Islet precursor cell (in vitro differentiated cells): ENCODE measurements around the gene TMEM184B.

Source experiments
- DNase-seq: peaks from one replicate; pipeline ENCODE4 v3.0.0-alpha.2; 2018

TMEM184B gene

DNA sequence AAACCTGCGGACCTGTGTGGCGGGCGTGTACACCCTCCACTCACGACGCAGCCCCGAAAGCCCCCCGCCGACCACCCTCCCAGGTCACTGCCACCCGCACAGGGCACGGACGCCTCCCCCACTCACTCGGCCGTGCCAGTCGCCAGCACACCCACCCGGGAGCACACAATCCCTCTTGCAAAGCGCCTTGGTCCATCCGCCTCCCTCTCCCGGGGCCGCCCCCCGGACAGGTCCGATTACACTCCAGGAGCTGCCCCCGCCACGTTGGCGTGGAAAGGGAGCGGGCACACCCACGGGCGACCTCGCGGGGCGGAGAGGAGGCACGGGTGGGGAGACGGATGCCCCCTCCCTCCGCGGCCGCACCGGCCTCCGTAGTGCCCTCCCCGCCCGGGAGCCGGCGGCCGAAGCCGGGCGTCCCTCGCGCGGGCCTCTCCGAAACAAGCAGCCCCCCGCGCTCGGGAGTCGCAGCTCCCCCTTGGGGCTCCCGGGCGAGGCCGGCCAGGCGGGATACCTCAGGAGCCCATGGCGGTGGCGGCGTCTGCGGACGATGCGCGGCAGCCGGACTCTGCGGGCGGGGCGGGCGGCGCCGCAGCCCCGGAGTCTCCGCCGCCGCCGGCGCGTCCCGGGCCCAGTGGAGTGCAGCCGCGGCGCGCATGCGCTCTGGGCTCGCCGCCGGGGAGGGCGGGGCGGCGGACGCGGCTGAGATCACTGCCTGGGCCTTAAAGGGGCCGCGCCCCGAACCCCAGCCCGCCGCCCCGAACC, at the start of gene TMEM184B:
Gene TMEM184B, minus strand, starts transcription at position 638 of the 762 bp plus-strand sequence. CDS start 25,049 bp downstream, outside the sequence.
- DNase-seq: peak; percentile 82

DNA sequence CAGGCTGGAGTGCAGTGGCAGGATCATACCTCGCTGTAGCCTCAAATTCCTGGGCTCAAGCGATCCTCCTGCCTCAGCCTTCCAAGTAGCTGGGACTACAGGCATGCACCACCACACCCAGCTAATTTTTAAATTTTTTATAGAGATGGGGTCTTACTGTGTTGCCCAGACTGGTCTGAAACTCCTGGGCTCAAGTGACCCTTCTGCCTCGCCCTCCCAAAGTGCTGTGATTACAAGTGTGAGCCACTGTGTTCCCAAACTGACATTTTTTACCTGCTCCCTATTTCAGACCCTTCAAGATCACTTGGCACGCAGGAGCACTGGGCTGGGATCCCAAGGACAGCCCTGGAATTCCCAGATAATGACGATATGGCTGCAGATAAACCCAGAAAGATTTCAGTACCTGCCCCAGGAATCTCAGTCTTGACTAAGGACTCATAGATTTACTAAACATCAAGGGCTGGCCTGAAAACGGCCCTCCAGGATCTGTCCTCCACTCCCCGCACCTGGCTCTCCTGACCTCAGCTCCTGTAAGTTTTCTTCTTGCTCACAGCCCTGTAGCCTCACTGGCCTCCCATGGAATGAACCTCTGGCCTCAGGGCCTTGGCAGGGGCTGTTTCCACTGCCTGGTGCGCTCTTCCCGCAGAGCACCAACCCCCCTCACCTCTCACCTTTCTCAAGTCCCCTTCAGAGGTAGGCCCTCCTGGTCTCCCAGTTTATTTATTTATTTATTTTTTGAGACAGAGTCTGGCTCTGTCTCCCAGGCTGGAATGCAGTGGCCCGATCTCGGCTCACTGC, 48.0 kb upstream of the TMEM184B start:
- peak; percentile 66 for DNase-seq

DNA sequence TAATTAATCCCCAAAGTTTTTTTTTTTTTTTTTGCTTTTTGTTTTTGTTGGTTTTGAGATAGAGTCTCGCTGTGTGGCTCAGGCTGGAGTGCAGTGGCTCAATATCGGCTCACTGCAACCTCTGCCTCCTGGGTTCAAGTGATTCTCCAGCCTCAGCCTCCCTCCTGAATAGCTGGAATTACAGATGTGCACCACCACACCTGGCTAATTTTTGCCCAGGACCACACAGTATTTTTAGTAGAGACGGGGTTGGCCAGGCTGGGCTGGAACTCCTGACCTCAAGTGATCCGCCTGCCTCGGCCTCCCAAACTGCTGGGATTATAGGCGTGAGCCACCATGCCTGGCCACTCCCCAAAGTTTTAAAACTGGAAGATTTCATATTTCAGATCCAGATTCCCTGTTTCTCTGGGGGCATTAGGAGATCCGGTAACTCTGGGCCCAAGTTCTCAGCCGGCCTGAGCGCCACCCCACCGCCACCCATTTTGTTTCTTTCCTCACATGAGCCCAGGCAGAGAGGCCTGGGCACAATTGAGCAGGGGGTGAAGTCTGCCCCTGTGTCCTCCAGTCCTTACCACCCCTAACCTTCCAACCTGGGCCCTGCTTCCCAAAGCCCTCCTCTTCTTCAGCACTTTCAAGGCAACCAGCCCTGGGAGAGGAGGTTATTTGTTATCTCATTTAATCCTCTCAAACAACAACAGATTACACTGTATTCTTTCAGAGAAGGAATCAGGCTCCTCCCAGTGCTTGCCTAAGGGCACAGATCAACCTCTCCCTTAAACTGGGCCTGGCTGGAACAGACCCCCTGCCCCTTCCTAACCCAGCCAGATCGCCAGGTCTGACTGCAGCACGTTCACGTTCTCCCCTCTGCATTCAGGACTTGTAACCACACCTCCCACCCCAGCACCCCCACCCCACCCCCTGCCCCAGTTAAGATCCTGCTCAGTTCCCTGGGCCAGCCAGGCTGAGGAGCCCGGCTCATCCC, 46.3 kb upstream of the TMEM184B start:
- peak; percentile 82 for DNase-seq

DNA sequence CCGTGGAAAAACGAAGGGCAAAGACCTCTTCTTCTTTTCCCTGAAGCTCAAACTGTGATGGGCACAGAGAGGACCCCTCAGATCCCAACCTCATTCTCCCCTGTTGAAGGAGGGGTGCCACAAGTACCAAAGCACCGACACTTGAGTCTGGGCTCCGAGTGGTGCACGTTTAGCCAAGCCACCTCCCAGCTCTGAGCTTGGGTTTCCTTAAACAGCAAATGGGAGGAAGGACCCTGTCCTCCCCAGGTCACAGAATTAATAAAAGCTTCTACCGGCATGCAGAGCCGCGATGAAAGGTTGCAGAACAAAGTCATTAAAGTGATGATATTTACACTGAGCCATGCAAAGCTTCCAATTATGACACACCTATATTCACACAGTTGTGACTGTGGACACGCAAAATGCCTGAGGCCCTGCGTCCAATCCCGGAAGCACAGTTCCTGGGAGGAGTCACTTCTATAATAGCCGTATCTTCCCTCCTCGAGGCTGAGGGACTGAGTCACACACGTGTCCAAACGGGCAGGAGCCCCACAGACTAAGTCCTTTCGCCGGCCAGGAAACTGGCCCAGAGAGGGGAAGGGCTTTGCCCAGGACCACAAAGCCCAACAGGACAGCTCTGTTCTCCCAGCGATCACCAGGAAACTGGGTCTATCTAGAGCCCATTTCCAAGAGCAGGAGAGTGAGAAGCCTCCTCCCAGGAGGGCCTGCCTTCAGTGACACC, 45.3 kb upstream of the TMEM184B start:
- peak; percentile 93 for DNase-seq

DNA sequence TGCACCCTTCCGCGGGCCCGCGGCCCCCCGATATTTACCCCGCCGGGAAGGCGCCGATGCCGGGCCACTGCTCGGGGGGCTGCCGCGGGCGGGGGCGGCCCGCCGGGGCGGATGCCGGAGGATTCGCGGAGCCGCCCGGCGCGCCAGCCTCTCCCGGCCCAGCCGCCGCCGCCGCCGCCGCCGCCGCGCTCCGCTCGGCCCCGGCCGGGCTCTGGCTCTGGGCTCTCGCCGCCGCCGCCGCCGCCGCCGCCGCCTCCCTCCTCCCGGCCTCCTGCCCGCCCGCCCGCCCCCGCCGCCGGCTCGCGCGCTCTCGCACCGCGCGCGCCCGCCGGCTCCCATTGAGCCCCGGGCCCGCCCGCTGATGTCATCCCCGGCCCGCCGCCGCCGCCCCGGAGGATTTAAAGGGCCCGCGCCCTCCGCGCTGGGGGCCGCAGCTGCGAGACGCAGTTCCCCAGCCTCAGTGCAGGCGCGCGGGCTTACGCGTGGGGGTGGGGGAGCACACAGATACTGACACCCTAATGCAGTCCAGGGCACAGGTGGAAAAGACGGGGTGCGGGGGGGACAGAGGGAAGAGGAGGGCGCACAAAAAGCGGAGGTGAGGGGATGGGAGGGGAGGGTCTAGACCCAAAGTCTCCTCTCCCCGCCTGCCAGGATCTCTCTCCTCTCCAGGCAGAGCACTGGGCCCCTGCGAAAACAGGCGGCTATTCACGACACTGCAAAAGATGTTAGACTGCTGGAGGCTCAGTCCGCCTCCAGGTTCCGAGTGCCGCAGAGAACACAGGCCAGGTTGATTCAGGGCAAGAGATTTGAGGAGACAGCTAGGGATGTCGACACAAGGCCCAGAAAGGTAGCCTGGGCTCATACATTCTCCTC, 44.5 kb upstream of the TMEM184B start, which contains the start of gene CSNK1E:
Gene CSNK1E, minus strand, starts transcription at position 312 of the 873 bp plus-strand sequence. CDS start 3,276 bp downstream, outside the sequence.
- DNase-seq: peak; percentile 84

DNA sequence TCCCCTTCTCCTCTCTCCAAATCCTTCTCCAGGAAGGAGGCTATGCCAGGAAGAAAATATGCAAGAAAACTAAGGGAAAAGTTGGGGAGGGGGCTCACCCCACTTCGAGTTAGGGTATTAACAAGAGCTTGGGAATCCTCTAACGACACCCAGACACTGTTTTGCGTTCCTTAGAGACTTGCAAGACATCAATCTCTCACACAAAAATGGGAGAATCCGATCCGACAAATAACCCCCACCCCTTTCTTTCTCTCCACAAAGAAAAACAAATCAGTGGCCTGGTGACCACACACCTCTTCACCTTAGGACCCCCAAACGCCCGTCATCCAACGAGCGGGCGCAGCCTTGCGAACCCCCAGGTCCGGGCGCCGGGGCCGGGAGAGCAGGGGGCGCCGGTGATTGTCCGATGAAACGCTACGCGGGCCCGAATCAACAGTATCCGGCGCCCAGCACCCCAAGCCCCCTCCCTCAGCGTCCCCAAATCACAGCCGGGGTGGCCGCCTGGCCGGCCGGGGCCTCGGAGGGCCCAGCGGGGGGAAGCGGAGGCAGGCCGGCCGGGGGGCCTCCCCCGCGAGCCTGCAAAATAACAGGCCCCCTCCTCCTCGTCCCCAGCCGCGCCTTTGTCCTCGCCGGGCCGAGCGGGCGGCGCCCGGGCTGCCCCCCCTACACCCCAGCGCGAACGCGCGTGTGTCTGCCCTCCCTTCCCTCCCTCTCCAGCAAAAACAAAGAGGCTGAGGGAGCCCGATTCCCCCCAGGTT, 43.7 kb upstream of the TMEM184B start:
- peak; percentile 73 for DNase-seq

DNA sequence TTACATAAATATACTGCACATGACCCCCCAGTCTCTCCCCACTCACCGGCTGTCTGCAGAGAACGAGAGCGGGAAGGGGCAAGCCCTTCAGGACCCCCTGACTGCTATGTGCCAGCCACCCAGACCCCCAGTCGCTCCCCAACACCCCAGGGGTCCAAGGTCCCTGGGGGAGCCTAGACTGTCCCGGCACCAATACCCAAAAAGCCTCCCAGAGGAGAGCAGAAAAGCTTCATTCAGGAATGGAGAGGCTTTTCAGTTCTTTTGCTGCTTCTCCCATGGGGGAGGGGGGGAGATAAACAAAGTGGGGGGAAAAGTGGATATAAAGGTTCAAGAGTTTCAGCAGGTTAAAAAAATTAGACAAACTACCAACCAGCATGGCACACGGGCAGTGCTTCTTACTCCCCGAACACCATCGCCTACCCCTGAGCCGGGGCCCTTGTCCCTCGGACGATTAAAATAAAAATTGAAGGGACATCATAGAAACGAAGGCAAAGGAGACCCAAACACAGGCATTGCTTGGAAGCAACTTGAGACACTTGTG, 43.1 kb upstream of the TMEM184B start:
- DNase-seq: no peak

DNA sequence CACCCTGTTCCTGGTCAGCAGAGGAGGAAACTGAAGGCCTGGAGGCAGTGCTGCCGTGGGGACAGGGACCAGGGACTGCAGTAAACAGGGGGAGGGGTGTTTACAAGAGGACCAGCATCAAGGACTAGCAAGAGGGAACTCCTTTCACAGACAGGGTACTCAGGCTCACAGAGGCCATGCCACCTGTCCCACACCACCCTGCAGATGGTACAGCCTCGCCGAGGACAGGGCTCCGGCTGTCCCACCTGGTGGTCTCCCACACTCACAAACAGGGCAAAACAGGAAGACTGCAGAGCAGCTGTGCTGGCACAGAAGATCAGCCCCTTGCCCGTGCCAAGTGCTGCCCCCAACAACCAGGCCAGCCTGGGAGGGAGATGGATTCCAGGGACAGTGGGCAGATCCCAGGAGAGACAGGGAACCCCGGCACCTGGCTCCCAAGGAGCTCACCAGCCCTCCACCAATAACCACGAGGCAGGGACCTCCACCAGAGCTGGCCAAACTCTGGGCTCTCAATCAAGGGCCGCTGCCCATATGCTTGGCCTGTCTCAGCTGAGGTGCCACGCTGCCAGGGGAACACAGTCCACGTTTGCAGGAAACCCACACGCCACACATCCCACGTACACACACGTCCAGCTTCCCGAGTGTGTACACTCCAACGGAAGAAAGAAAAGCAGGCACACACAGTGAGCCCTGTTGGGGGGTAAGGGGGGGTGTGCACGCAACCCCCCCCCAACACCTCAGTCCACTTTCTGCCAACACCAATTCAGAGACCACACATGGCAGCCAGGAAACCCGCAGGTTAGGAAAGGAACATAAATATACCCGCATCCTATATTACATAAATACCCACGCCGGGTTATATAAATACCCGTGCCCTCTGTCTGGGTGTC, 42.4 kb upstream of the TMEM184B start:
- DNase-seq: no peak

DNA sequence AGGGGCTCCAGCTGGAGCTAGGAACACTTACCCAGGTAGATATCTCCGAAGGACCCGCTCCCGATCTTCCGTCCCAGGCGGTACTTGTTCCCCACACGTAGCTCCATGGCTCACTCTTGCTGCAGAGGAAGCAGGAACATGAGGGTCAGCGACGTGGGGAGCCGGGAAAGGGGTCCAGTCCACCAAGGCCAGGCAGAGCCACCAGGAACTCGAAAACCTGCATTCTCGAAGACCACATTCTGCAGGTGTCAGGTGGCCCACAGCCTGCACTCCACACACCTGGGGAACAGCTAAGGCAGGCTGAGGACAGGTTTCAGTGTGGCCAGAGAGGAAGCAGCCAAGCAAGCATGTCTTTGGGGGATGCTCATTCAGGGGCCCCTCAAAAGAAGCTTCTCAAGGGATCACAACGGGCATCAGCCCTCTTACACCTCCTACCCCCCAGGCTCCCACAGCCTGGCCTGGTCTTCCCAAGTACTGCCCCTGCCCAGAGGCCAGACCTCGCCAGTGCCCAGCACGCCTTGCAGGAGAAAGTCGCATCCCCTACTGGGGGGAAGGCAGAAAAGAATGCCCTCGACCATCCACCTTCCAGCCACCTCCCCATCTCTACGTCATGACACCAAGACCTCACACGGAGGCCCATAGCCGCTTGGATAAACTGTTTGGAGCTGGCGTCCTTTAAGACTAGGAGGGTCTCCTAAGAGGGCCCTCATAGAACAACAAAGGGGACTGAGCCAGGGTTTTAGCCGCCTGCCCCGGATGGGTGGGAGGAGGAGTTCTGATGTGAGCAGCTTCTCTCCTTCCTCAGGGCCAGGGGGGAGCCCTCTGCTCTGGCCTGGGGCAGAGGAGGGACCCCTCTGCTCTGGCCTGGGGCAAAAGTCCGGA, 41.5 kb upstream of the TMEM184B start:
- no peak for DNase-seq

DNA sequence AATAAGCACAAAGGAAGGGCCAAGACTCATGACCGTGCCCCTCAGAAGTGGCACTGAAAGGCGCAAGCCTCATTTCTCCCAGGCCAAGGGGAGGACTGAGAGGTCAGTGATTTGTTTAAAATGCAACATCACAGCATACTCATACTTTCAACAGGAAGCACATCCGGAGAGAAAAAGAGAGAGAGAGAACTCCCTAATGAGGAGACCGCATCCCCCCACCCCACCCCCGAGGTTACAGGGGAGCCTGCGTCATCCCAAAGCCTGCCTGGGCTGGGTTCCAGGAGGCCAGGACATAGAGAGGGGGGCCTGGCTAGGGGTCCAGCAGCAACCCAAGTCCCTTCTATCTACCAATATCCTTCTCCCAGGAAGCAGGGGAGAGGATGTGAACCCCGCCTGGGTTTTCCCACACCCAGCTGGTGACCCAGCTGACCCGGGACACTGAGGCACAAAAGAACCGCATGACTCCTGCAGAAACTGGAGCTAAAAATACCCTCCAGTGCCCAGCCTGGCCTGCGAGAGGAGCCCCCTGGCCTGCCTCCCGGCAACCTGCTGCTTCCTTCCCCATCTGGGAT, 40.7 kb upstream of the TMEM184B start:
- no peak for DNase-seq

DNA sequence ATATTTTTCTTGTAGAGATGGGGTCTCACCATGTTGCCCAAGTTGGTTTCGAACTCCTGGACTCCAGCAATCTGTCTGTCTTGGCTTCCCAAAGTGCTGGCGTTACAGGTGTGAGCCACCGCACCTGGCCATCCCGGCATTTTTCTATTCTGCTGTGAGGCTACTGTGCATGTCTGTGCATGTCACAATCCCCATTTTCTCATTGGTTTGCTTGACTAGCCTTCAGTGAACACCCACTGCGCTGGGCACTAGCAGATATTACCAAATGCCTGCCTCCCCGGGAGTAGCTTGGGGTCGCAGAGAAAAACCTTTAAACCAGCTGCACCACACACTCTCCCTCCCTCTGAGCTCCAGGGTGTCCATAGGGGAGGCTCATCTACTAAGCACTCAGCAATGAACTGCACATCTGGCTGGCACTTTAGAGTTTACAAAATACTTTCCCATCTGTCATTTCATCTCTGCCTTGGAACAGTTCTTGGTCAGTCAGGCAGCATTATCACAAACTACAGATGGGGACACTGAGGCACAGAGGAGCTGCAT, 39.5 kb upstream of the TMEM184B start:
- no peak for DNase-seq

DNA sequence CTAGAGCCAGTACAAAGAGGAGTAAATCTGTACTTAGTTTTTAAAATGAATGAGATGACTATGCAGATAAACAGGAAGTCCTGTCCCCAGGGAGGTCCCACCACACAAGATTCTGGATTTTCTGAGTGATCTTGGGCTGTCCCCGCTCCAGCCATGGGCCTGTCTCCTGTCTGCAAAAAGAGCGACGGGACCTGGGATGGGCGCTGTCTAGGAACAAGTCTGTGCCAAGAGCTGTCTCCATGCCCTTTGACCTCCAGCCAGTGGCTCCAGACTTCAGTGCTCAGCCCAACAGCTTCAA, 38.5 kb upstream of the TMEM184B start:
- no peak for DNase-seq

DNA sequence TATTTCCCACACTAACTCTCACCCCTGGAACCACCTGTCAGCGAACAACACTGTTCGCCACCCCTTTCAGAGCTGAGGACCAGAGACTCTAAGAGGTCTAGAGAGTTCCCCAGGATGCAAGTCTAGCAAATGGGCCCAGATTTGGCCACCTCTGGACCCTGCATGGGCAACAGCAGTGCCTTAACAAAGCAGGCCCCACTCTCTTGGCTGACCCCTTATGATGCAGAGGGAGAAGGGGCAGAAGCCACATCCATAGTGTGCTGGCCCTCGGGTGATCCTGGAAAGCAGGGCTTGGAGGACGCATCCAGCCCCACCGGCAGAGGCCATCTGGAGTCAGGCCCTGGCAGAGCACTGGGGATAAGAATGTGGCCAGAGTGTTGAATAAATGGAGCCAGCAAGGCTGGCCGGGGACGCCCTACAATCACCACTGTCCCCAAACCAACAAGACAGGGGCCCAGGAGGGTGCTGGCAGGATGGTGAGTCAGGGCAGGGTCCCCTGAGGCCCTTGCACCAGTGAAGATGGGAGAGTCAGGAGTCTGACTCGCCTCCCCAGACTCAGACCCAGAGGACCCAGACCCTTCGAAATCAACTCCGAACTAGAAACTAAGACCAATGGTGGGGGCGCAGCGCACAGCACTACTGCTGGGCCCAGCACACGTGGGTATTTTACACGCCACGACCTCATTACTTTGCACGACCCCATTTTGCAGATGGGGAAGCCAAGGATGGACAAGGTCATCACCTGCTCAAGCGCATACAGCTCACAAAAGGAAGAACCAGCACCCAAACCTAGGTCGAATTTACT, 37.9 kb upstream of the TMEM184B start:
- no peak for DNase-seq

DNA sequence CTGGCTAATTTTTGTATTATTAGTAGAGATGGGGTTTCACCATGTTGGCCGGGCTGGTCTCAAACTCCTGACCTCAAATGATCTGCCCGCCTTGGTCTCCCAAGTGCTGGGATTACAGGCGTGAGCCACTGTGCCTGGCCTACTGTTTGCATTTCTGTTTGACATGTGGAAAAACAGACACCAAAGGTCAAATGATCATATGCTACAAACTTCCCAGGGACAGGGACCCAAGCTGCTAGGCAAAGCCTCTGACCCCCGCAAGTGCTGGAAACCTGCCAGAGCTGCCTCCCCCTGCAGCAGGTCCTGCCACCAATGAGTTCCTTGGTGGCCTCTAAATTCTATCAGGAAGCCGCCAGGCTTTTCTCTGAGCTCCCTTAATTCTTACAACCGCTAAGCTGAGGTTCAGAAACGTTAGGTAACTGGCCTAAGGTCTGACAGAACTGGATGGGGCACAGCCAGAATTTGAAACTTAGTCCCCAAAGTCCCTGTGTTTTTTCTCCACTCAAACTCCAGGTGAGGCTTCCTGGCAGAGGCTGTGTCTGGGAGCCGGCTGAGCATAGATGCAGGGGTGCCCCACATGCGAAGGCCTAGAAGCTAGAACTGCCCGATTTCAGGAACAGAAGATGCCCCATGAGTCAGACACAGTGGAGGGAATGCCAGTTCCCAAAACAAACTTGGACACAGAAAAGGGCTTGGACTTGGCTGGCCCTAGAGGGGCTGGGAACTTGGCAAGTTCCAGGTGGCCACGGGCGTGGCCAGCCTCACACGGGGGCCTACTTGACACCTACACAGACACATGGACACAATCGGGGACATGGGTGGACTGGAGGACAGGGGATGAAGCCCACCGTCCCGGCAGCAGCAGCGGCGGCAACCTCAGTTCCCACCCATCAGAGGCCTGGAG, 37.1 kb upstream of the TMEM184B start:
- no peak for DNase-seq

DNA sequence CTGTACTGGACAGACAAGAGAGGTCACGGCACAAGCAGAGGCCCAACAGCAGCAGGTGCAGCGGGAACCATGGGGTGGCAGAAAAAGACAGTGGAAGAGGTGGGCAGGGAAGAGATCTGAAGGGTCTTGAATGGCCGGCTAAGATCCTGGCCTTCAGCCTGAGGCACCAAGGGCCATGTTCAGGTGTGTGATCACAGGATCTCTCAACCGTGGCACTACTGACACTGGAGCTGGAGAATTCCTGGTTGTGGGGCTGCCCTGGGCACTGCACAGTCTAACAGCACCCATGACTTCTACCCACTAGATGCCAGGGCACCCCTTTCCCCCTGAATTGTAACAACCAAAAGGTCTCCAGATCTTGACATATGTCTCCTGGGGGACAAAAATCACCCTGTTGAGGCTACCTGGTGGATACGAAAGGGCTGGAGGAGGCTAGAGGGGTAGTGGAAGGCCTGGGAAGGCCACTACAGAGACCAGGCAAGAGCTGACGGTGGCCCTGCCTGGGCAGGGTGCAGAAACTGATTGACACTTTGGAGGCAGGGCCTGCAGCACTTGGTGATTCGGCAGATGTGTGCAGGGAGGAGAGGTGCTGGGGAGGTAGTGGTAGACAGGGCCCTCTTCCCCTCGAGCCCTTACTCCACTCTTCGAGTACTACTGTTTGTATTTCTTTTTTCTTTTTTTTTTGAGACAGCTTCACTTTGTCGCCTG, 36.1 kb upstream of the TMEM184B start:
- no peak for DNase-seq
